B cell (primary cell): ENCODE measurements around the gene PDX1. TPM values are rescaled to one million over a fixed set of nuclear protein-coding genes. Genes with fewer than 3 reads are reported as not detected.
A peak's percentile ranks its signal among the peaks of the same experiment; 100 is the strongest.

ENCODE experiments used
- ATAC-seq: fragments of 200-7000 bp; cut with Tn5 transposase; one replicate; pipeline ENCODE4 v1.10.0; 2021; ENCODE audit warnings: low read depth, mild to moderate bottlenecking, moderate number of reproducible peaks, moderate library complexity
- CTCF ChIA-PET: fragments of 350-600 bp; sonication (Branson Sonifier 250); formaldehyde crosslinking; loops from one replicate; lab custom pipeline; 2021; ENCODE audit warnings: antibody characterized with exemption, inconsistent platforms; lab: Charles Lee
- POLR2A ChIA-PET: fragments of 350-600 bp; sonication (Branson Sonifier 250); formaldehyde crosslinking; loops from one replicate; lab custom pipeline; 2021; ENCODE audit warnings: antibody characterized with exemption; lab: Charles Lee
- DNase-seq: peaks from one replicate; pipeline ENCODE4 v3.0.0; 2013
- H2AFZ ChIP-seq: 2 replicates; pipeline ENCODE4 v1.6.1; 2012; ENCODE audit warnings: mild to moderate bottlenecking, low read depth, low read length; ENCODE audit not compliant: insufficient read depth, poor library complexity, severe bottlenecking
- H3K27ac ChIP-seq, 2 donors: 1 replicate in 1 of 2; 2 replicates in 1 of 2; pipeline ENCODE4 v1.5.1; 2012 to 2013; ENCODE audit warnings: low read length in 2 of 2, mild to moderate bottlenecking in 2 of 2, moderate library complexity in 1 of 2
- H3K27me3 ChIP-seq, 4 experiments: fragments of 200-600 bp in 1 of 4; sonication (generic) in 1 of 4; replicated peaks in 1 of 4; 1 replicate in 2 of 4; 2 replicates in 2 of 4; pipeline versions ENCODE4 v1.6.1 to v1.7.0; 2013 to 2016; ENCODE audit warnings: low read length in 3 of 4, mild to moderate bottlenecking in 2 of 4, mixed read lengths in 1 of 4, moderate library complexity in 1 of 4; ENCODE audit not compliant: insufficient read depth in 4 of 4, control insufficient read depth in 3 of 4; ENCODE audit errors: control extremely low read depth in 1 of 4
- H3K36me3 ChIP-seq, 2 experiments: replicated peaks in 1 of 2; 1 replicate in 1 of 2; 2 replicates in 1 of 2; pipeline versions ENCODE4 v1.6.1 to v1.7.1; 2013; ENCODE audit warnings: low read length in 1 of 2; ENCODE audit not compliant: insufficient read depth in 2 of 2, control insufficient read depth in 1 of 2; ENCODE audit errors: control extremely low read depth in 1 of 2, extremely low read depth in 1 of 2
- H3K4me1 ChIP-seq, 2 donors: fragments of 200-600 bp in 1 of 2; sonication (generic) in 1 of 2; 1 replicate in 1 of 2; 2 replicates in 1 of 2; pipeline versions ENCODE4 v1.5.1 to v1.6.1; 2013 to 2017; ENCODE audit warnings: low read length in 2 of 2; ENCODE audit not compliant: control insufficient read depth in 2 of 2, insufficient read depth in 2 of 2
- H3K4me2 ChIP-seq: replicated peaks from 2 replicates; pipeline ENCODE3; 2012; ENCODE audit warnings: mild to moderate bottlenecking, low read depth, low read length; ENCODE audit not compliant: poor library complexity, severe bottlenecking
- H3K4me3 ChIP-seq, 5 experiments: fragments of 200-600 bp in 1 of 5; sonication (generic) in 1 of 5; 1 replicate in 3 of 5; 2 replicates in 2 of 5; pipeline versions ENCODE4 v1.5.1 to v1.7.0; 2011 to 2016; ENCODE audit warnings: low read length in 4 of 5, mild to moderate bottlenecking in 4 of 5, low read depth in 2 of 5, control low read depth in 1 of 5, moderate library complexity in 1 of 5; ENCODE audit not compliant: insufficient read depth in 1 of 5; ENCODE audit errors: control extremely low read depth in 1 of 5, extremely low read depth in 1 of 5
- H3K79me2 ChIP-seq: fragments of 200-600 bp; sonication (generic); one replicate; pipeline ENCODE4 v1.6.0; 2016; ENCODE audit warnings: low read length; ENCODE audit not compliant: control insufficient read depth, insufficient read depth
- H3K9ac ChIP-seq: fragments of 200-600 bp; sonication (generic); 2 replicates; pipeline ENCODE4 v1.6.1; 2017; ENCODE audit warnings: mild to moderate bottlenecking, low read length, moderate library complexity
- H3K9me3 ChIP-seq, 3 donors: one replicate each; pipeline versions ENCODE4 v1.6.1 to v1.7.1; 2013; ENCODE audit warnings: low read length in 2 of 3; ENCODE audit not compliant: control insufficient read depth in 2 of 3, insufficient read depth in 1 of 3; ENCODE audit errors: control extremely low read depth in 1 of 3
- H4K20me1 ChIP-seq: 2 replicates; pipeline ENCODE4 v1.6.0; 2012; ENCODE audit warnings: mild to moderate bottlenecking, low read length; ENCODE audit not compliant: insufficient read depth, control insufficient read depth, poor library complexity, severe bottlenecking
- H3K27ac Mint-ChIP-seq: one replicate; pipeline ENCODE4 v1.8.0; 2021; ENCODE audit warnings: mixed read lengths
- H3K27me3 Mint-ChIP-seq: one replicate; pipeline ENCODE4 v1.8.0; 2021; ENCODE audit warnings: mixed read lengths
- H3K4me1 Mint-ChIP-seq: one replicate; pipeline ENCODE4 v1.8.0; 2021; ENCODE audit warnings: mixed read lengths
- H3K4me3 Mint-ChIP-seq: one replicate; pipeline ENCODE4 v1.8.0; 2021; ENCODE audit warnings: mixed read lengths
- H3K9me3 Mint-ChIP-seq: one replicate; pipeline ENCODE4 v1.8.0; 2022; ENCODE audit warnings: mixed read lengths; ENCODE audit not compliant: insufficient read depth
- EZH2 ChIP-seq: IDR thresholded peaks from 2 replicates; pipeline ENCODE4 v1.6.1; 2012; ENCODE audit warnings: borderline replicate concordance, low read depth, mild to moderate bottlenecking, moderate library complexity, low read length; ENCODE audit not compliant: insufficient read depth, poor library complexity, severe bottlenecking
- WGBS: methylation state at CpG from one replicate; pipeline ENCODE4 v1.1.5; 2013; ENCODE audit warnings: missing lambda C conversion rate; ENCODE audit not compliant: insufficient coverage; 5-methylcytosine and 5-hydroxymethylcytosine counted together
- intact Hi-C: fragments of 100-400 bp; cut with micrococcal nuclease; formaldehyde crosslinking; loops from one replicate; pipeline ENCODE4 v1.10.0; 2022
- polyA plus RNA-seq: library from polyadenylated mRNA; depleted of rRNA; stranded (reverse); fragments of >200 nt; gene quantifications from 2 replicates; pipeline ENCODE4 v1.2.3, GENCODE V29; 2012
- total RNA-seq, 2 donors: library from RNA; stranded (reverse); fragments of 120-200 nt in 1 of 2; gene quantifications; 1 replicate in 1 of 2; 2 replicates in 1 of 2; pipeline versions ENCODE4 v1.2.3 to v1.2.4, GENCODE V29; 2013 to 2022
- TF ChIP-seq, protein P1 (sequence below): fragments of 200-600 bp; IDR thresholded peaks from one replicate; pipeline ENCODE4 v1.8.0; 2022; ENCODE audit warnings: antibody characterized with exemption, mild to moderate bottlenecking

Gene PDX1
- total and polyA plus RNA-seq, 2 donors (not counting 1 experiment from before 2014, with no cell fraction given), result not detected

DNA sequence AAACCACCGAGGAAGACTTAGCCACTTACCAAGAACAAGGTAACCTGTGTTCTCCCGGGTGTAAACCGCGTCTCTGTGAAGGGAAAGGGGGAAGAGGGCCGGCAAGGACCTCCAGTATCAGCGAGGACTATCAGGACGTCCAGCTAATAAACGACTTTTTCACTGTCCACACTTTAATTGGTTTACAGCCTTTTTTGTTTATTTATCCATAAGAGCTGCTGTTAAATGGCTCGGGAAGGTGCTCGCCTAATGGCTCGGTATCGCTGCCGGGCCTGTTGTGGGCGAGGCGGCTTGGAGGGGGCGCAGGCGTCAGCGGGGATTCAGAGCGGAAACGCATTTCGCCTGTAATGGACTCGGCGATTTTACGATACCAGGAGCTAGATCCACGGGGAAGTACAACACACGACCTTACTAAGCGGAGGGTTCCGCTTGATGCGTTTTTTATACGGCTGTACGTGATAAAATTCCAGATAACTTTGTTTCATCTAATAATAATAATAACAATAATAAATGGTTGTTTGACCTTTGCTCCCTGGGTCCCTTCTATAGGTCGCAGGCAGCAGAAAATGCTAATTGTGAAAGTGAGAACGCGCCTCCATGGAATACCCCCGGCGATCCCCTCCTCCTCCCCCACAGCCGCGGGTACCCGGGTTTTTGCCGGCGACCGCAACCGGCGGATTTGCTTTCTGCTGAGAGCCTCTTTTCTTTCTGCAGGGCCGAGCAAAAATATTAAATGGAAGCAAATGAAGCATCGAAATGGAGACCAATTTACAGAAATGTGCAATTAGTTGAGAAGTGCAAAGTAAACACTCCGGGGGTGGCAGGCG, 2.5 kb upstream of the PDX1 start:
- peaks cover 30% of the 10 kb centered on the region for H3K4me1 Mint-ChIP-seq
- no peaks in the 10 kb centered on the region for H3K79me2 ChIP-seq
- no peaks in the 10 kb centered on the region for H4K20me1 ChIP-seq
- CTCF ChIA-PET, result no interaction called here
- peak overlapping the region in 1 of 5 experiments; percentile 13 for H3K4me3 ChIP-seq
- peaks cover 0 to 57% (median 15%) of the 10 kb centered on the region in 3 donors for H3K9me3 ChIP-seq
- H3K27me3 Mint-ChIP-seq, result peaks cover 67% of the 10 kb centered on the region
- H3K27ac ChIP-seq, result no peak overlapping the region
- POLR2A ChIA-PET, result no interaction called here
- peaks cover 0 to 83% (median 64%) of the 10 kb centered on the region in 4 experiments for H3K27me3 ChIP-seq
- H2AFZ ChIP-seq, result no peak overlapping the region
- no peaks in the 10 kb centered on the region for H3K36me3 ChIP-seq
- 5% methylated on average over 30 of the region's 48 CpGs for WGBS
- intact Hi-C loops, result loop anchor here (2.0 to 10.0 kb wide), 2 partner anchors 37 to 83 kb away; no protein-coding TSS in a partner anchor
- H3K4me1 ChIP-seq, result peaks cover 49 to 53% of the 10 kb centered on the region in 2 donors
- H3K4me3 Mint-ChIP-seq, result peak overlapping the region; percentile 56
- DNase-seq (peak; percentile 49), ATAC-seq (no peak)
- H3K4me2 ChIP-seq, result peak overlapping the region; percentile 46
- peak overlapping the region; percentile 67 for H3K27ac Mint-ChIP-seq
- no peak overlapping the region for H3K9ac ChIP-seq
- H3K9me3 Mint-ChIP-seq, result peaks cover 4% of the 10 kb centered on the region
- TF ChIP-seq EZH2, result no peak
- TF ChIP-seq, protein P1, sequence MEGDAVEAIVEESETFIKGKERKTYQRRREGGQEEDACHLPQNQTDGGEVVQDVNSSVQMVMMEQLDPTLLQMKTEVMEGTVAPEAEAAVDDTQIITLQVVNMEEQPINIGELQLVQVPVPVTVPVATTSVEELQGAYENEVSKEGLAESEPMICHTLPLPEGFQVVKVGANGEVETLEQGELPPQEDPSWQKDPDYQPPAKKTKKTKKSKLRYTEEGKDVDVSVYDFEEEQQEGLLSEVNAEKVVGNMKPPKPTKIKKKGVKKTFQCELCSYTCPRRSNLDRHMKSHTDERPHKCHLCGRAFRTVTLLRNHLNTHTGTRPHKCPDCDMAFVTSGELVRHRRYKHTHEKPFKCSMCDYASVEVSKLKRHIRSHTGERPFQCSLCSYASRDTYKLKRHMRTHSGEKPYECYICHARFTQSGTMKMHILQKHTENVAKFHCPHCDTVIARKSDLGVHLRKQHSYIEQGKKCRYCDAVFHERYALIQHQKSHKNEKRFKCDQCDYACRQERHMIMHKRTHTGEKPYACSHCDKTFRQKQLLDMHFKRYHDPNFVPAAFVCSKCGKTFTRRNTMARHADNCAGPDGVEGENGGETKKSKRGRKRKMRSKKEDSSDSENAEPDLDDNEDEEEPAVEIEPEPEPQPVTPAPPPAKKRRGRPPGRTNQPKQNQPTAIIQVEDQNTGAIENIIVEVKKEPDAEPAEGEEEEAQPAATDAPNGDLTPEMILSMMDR, result no peak
